ENCODE results near the gene BPIFB3.

GRCh38 chr20:33023439-33024242 is 30.1 kb upstream of the BPIFB3 start:
- TF ChIP-seq FOXK1 (CRISPR knock-in tag; IDR thresholded peaks at IDR 0.05; ENCODE audit: borderline replicate concordance) (no peak), E2F1 (CRISPR knock-in tag; IDR thresholded peaks at IDR 0.05) (no peak), CTCF (IDR thresholded peaks at IDR 0.05 in 2 of 3, conservative IDR thresholded peaks at IDR 0.05 in 1 of 3; ENCODE audit: insufficient read depth in 2 of 3, low read depth in 1 of 3, low read length in 3 of 3) (no peak), ETV6 (IDR thresholded peaks at IDR 0.05; ENCODE audit: borderline replicate concordance in 1 of 2, low read depth in 2 of 2, low read length in 1 of 2) (no peak), ETV6 (CRISPR knock-in tag; IDR thresholded peaks at IDR 0.05; ENCODE audit: borderline replicate concordance) (no peak), GTF2E2 (tag; IDR thresholded peaks at IDR 0.05) (no peak)
